Renal pelvis (tissue), 4 donors: ENCODE data around the gene SLC17A3. TPM values are rescaled to one million over a fixed set of nuclear protein-coding genes. Genes with fewer than 3 reads are reported as not detected.
A peak's percentile ranks its signal among the peaks of the same experiment; 100 is the strongest.

ENCODE experiments used
- DNase-seq: peaks from one replicate; pipeline ENCODE4 v3.0.0-alpha.2; 2013
- polyA plus RNA-seq, 3 donors: library from polyadenylated mRNA; unstranded; fragments of 120-200 nt; gene quantifications; one replicate each; pipeline ENCODE4 v1.2.1, GENCODE V29; 2013; ENCODE audit not compliant: insufficient read length in 3 of 3

Gene SLC17A3
- polyA plus RNA-seq, 3 donors = 0.47 to 1.2 (median 0.95) TPM

- no peak for DNase-seq
Observed at GRCh38 chr6:25892877-25893276, 18.8 kb upstream of the SLC17A3 start.

- DNase-seq = peak; percentile 54
Observed at GRCh38 chr6:25889877-25890853, 16.1 kb upstream of the SLC17A3 start.

GRCh38 chr6:25888626-25889025 lies 14.6 kb upstream of the SLC17A3 start:
- DNase-seq = no peak

GRCh38 chr6:25886066-25886465 lies 12.0 kb upstream of the SLC17A3 start:
- DNase-seq = no peak

GRCh38 chr6:25883991-25884390 lies 9.9 kb upstream of the SLC17A3 start:
- DNase-seq = no peak

GRCh38 chr6:25883536-25883935 lies 9.5 kb upstream of the SLC17A3 start:
- DNase-seq = no peak

- DNase-seq = no peak
Observed at GRCh38 chr6:25882051-25882496, 8.0 kb upstream of the SLC17A3 start.

- no peak for DNase-seq
Observed at GRCh38 chr6:25880601-25881000, 6.6 kb upstream of the SLC17A3 start.

GRCh38 chr6:25878721-25879322 lies 4.8 kb upstream of the SLC17A3 start:
- no peak for DNase-seq

GRCh38 chr6:25875926-25876602 lies 2.0 kb upstream of the SLC17A3 start:
- no peak for DNase-seq

GRCh38 chr6:25875563-25875905 lies 1.5 kb upstream of the SLC17A3 start:
- DNase-seq = no peak

GRCh38 chr6:25874822-25875562 lies 949 bp upstream of the SLC17A3 start:
- DNase-seq = no peak

GRCh38 chr6:25872814-25873213 lies 1.2 kb downstream of the SLC17A3 start:
- DNase-seq = no peak

- DNase-seq = no peak
Observed at GRCh38 chr6:25869840-25870239, 4.2 kb downstream of the SLC17A3 start.

GRCh38 chr6:25868436-25869183 lies 5.4 kb downstream of the SLC17A3 start:
- no peak for DNase-seq

GRCh38 chr6:25866011-25866410 lies 8.0 kb downstream of the SLC17A3 start:
- no peak for DNase-seq

- DNase-seq = no peak
Observed at GRCh38 chr6:25863360-25863759, 10.7 kb downstream of the SLC17A3 start.

- no peak for DNase-seq
Observed at GRCh38 chr6:25862199-25862598, 11.8 kb downstream of the SLC17A3 start.

GRCh38 chr6:25852756-25853155 lies 21.3 kb downstream of the SLC17A3 start:
- no peak for DNase-seq

- no peak for DNase-seq
Observed at GRCh38 chr6:25851961-25852360, 22.1 kb downstream of the SLC17A3 start.

GRCh38 chr6:25844518-25844917 lies 29.5 kb downstream of the SLC17A3 start:
- DNase-seq = no peak
